GM21360 (cell line): ENCODE data around the gene BRD7.
A peak's percentile ranks its signal among the peaks of the same experiment; 100 is the strongest.

Experiments used
- ATAC-seq: cut with Tn5 transposase; IDR thresholded peaks from one replicate; pipeline ENCODE4 v1.9.1; 2021; ENCODE audit warnings: mild to moderate bottlenecking, moderate library complexity; ENCODE audit not compliant: unreplicated experiment

BRD7 gene

DNA sequence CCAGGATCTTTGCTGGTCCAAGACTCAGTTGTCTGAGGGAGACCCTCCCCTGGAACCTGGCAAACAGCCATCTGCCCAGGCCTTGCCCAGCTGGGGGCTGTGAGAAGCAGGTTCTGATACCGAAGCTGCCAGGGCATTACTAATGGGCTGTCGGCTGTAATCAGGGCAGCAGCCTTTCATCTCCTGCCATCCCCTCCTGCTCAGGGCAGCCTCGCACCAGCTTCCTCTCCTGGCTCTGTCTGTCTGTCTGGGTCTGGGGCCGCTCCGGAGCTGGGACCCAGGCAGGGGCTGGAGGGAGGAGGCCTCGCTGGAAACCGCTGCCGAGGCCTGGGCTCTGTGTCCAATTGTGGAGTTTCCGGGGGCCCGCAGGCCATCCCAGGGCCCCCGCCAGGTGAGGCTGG is 21.6 kb upstream of the BRD7 start:
- no peak for ATAC-seq

DNA sequence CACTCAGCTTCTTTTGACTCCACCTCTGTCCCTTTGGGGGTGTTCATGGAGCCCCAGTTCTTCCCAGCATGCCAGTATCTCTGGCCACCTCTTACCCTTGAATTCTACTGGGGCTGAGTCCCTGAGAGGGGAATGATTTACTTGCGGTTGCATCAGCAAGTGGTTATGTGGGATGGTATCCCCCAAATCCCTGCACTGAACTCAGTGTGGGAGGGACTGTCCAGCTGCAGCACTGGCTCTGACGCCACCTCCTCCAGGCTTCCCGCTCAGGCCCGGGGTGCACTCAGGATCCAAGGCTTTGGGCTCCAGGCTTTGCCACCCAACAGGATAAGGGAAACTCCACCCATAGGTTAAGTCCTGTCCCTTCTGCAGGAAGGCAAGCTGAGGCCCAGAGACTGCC is 21.1 kb upstream of the BRD7 start:
- no peak for ATAC-seq

DNA sequence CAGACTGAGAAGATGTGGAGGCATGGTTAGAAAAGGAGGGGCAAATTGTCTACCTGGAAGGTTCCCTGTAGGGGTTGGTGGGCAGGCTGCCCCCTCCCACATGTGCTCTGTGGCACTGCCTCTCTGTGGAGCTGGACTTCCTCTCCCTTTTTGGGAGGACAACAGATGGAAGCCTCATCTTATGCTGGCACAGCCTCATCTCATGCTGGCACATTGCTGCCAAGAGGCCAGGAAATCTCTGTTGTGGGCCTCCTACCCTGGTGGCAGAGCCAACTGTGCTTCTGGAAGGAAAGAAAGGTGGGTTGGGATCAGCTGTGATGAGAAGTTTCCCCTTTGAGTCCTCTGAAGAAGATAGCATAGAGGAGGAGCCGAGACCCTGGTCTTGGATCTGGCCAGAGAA is 19.7 kb upstream of the BRD7 start:
- no peak for ATAC-seq

DNA sequence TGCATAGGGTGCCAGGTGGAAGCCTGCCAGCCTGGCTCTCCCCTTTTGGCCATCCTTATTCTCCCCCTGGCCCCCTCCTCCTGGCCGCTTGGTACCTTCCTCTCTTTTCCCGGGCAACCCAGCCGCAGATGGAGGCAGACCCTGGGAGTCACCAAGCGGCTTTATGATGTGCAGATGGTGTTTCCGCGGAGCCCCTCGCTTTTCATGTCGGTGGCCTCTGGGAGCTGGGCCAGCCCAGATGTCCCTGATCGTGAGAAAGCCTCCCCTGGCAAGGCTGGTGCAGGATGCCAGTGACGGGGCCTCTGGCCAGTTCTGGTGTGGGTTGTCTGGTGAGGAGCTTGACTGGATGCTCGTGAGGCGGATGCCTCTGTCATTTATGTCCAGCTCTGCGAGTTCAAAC is 18.0 kb upstream of the BRD7 start:
- ATAC-seq: no peak

DNA sequence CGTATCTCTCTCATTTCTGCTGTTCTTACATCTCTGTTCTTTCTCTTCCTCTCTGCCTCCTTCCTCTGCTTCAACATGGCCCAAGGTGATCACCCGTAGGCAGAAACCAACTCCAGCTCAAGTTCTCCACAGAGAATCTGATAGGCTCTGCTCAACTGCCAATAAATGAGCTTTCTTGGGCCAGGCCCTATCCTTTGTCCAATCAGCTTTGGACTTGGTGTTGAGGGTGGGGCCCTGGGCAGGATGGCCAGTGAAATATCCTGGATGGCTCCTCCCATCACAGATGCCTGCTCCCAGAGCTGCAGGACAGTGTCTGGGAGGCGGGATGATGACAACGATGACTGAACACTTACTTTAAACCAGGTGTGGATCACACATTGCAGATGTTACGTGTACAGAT is 17.4 kb upstream of the BRD7 start:
- ATAC-seq: no peak

DNA sequence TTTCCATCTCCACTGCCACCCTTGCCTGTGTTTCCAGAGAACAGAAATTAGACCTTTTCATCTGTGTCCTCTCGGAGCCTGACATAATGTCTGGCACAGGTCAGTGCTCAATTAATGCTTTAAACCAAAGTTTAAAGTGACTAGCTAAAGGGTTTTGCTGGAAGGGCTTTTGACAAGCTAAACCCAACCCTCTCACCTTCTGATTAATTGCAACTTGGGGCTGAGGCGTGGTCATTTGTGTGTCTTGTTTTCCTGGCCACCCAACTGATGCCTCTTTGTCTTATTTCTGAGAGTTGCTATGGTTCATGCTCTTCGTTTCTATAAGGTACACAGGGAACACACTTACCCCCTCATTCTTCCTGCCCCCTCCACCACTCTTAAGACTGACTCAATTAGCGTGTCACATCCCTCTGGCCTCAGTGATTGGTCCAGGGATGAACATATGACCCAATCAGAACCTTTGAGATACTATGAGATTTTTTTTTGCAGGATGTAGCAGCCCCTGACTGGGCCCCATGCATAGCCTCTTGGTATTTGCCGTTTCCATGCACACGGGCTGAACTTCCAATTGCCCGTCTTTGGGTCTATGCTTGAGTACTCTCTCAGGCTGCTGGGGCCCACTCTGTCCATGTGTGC is 15.8 kb upstream of the BRD7 start:
- no peak for ATAC-seq

DNA sequence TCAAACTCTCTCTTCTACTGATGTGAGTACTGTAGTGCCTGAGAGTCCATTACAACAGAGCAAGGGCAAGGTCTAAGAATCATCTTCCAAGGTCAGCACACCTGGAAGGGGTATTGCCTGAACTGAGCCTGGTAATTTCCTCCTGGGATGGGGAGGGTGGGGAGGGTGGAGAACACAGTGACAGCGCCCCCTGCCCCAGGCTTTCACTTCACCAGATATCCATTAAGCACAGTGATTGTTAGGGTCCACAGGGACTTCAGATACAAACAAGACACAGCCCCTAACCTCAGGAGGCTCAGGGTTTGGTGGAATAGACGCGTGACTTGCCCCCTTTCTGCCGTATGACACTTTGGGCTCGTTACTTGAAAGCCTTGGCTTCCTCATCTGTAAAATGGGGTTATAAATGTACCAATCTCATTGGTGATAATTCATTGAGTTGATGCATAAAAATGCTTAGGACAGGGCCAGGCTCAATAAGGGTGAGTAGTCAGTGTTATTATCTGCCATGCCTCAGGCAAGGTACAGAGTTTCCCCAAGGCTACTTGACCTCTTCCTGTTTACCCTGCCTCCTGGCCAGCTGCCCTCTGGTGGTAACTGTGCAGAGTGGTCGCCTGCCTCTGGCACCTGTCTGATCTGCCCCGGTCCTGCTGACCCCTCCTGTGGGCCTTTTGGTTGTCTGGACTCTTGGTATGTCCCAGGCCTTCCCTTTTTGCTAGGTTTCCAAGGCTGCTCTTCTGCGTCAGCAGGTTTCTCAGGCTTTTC is 13.1 kb upstream of the BRD7 start:
- ATAC-seq: no peak

DNA sequence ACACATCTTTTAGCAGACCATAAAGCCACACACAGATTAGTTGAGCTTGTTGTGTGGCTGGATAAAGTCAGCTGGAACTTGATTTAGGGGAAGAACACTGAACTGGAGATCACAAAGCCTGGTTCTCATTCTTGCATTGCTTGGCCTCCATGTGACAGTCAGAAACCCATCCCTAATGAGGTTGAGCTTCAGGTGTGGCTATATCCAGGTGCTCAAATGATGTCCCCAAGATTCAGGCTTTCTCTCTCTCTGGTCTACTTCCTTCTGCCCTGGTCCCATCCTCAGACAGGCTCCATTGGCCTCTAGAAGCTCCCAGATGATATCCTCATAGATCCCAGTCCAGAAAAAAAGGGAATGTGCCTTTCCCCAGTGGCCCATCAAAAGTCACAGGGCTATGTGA is 9.6 kb upstream of the BRD7 start:
- no peak for ATAC-seq

DNA sequence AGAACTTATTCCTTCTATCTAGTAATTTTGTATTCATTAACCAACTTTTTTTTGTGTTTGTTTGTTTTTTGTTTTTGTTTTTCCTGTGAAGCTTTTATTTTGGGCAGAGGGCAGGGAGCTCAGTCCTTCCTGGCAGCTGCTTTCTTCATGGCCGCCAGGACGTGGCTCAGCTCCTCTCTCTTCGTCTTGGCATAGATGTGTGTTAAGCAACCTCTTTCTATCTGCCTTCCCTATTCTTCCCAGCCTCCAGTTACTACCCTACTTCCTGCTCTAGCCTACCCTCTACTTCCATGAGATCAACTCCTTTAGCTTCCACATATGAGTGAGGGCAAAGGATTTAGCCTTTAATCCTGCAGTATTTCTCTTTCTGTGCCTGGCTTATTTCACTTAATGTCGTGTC is 8.2 kb upstream of the BRD7 start:
- no peak for ATAC-seq

DNA sequence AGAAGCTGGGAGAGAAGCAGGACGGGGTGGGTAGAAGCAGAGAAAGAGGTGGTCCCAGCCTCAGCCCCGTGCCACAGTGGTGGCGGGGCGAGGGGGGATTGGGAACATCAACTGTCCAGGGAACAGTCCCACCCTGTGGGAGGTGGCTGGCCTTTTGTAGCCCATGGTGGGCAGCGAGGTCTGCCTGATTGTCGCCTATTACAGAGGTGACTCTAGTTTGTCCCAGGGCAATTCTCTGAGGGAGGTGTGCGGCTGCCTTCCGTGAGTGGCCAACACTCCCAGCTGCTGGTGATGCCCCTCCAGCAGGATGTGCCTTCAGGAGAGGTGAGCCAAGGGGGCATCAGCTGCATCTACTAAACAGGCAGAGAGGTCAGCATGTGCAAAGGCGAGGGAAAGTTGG is 5.0 kb upstream of the BRD7 start:
- no peak for ATAC-seq

DNA sequence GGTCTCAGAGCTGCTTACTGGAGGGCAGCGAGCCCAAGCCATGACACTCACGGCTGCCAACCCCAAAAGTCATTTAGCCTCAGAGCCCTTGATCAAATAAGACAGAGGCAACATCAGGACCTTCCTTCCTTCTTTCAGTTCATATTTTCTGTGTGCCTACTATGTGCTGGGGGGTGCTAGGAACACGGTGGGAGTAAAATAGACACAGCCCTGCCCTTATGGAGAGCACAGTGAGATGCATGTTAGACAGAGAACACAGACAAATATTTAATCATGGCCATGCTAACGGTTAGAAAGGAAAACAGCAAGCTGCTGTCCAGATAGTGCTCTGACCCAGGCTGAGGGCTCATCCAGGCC is 4.5 kb upstream of the BRD7 start:
- ATAC-seq: no peak

DNA sequence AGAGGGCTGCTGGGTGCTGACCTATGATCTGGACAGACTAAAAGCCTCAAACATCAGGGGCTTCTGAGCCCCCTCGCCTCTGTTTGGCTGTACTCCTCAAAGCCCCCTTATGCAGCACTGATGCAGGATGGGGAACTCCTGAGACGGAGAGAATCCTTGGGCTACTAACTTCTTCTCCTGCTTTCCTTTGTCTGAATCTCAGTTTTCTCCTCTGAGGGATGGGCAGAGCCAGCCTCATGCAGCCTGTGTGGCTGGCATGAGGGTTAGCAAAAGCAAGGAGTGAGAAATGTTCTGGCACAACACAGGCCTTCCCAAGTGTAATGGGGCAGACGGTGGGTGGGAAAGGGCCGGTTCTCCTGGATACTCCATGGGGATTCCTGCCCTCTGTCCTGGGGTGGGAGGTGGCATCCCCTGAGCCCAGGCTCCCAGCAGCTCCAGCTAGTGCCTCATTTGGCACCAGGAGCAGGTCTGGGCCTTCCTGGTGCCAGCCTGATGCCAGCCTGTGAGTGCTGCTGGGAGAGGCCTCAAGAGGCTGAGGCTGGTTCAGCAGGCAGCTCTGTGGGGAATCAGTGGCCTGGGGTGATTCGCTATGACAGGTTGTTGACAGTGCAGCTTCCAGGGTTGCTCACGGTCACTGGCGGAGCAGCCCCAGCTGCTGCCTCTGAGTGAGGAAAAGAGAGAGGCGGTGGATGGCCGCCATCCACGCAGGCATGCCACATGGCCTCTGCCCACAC is 4.0 kb upstream of the BRD7 start:
- ATAC-seq: no peak

DNA sequence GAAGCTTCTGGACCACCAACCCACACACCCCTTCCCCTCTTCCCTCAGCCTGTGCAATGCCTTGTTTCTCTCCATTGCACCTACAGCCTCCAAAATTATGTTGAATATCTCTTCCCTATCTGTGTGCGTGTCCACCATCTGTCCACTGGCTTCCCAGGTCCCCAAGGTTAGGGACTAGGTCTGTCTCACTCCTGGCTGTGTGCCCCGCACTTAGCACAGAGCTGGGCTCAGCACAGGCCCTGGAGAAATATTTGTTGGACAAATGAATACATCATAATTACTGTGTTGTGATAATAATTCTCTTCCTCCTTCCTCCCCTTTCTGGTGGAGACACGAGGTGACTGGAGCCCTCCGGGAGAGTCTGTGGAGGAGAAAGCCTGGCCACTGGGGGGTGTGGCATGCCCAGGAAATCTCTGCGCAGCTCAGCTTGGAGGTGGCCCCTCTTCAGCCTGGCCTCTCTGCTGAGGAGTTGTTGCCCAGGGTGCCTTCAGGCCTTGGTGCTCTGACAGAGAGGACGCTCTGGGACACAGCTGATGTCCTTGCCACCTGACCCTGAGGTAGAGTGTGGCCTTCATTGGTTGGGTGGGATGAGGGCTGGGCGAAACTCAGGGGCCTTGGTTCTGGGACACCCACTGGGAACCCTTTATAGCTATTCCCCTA is 3.3 kb upstream of the BRD7 start:
- ATAC-seq: no peak

DNA sequence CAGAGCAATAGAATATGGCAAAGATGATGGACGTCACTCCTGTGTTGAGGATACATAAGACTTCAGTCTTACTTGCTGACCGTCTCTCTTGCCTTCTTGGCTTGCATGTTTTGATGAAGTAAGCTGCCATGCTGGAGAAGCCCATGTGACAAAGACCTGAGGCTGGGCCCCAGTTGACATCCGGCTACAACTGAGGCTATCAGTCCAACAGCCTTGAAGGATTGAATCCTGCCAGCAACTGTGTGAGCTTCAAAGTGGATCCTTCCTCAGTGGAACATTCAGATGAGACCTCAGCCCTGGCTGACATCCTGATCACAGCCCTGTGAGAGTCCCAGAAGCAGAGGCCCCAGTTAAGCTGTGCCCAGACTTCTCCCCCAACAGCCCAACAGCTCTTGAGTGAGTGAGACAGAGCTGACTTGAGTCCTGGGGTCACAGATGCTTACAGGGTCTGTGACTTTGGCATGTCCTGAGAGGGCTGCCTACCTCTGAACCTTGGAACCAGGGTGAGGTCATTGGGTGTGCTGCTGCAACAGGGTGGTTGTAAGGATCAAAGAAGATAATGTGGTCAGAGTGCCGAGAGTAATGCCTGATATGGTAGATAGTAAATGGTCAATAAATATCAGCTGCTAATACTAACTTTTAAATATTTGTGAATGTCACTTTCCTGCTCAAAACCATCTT is 2.4 kb upstream of the BRD7 start:
- ATAC-seq: no peak

DNA sequence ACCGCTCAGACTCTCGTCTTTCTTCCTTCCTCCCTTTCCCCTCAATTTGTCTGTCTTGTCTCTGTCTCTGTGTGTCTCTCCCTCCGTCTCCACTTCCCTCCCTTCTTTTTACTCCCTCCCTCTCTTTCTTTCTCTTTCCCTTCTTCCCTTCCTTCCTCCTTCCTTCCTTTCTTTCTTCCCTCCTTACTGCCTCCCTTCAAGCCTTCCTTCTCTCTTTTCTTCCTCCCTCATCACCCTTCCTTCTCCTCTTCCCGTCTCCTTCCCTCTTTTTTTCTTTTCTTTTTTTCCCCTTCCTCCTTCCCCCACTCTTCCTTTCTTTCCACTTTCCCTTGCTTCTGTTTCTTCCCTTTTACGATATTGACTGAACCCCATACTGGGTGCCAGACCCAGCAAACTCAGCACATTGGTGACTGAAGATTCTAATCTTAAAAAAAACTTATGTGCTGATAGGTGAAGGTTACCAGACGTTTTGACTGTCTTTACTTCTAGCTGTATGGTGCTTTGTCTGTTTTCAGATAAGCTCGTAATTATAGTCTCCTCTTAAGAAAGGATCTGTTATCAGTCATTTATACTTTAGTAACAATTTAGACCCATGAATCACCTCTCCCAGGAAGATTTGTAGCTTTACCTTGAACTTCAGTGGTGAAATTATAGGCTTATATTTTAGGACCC is 481 bp upstream of the BRD7 start:
- ATAC-seq: peak; percentile 3

DNA sequence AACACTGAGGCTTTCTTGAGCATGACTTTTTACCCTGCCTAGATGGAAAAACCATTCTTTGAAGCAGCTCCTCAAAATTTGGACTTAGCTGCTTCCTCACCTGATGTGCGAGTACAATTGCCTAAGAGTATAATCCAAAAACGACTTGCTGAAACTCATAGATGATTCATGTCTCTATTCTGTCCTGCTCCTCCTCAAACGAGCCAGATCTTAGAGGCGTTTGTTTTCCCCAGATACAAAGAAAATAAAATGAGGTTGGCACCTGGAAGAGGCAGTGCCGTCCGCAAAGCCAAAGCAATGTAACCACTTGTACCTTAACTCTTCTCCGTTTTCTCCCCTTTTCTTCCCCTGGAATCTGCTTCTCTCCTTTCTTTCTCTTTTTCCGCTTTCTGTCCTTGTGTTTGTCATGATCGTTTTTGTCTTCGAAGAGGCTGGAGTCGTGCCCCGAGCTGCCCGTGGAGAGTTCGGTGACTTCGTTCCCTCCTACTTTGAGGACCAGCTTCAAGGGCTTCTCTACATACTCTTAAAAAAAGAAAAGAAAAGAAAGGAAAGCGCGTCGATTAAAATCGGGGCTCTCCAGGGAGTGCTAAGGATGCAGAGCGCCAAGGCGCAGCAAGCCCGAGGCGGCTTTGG is 895 bp downstream of the BRD7 start:
- ATAC-seq: no peak

DNA sequence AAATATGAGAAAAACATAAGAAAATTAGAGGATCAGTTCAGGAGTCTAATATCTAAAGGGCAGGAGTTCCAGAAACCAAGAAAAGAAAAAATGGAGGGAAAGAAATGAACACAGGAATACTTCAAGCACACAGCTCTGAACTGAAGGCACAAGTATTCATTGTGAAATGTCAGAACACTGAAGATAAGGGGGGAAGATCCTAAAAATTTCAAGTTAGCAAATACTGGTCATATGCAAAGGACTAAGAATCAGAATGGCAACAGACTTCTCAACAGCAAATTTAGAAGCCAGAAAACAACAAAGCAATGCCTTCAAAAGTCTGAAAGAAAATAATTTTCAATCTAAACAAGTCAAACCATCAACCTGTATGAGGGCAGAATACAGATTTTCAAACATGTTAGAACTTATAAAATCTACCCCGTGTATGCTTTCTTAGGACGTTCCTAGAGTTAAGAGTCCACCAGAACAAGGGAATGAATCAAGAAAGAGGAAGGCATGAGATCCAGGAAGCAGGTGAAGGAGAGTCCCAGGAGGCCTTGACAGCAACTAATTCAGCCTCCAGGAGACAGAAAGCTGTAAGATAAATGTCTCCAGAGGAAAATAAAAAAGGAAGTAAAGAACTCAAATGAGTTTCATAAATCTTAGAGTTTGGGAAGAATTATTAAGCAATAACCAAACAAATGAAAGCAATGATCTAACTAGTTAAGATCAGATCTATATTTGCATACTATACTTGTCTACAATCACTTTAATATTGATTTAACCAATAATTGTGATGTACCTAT is 2.8 kb downstream of the BRD7 start:
- ATAC-seq: no peak

DNA sequence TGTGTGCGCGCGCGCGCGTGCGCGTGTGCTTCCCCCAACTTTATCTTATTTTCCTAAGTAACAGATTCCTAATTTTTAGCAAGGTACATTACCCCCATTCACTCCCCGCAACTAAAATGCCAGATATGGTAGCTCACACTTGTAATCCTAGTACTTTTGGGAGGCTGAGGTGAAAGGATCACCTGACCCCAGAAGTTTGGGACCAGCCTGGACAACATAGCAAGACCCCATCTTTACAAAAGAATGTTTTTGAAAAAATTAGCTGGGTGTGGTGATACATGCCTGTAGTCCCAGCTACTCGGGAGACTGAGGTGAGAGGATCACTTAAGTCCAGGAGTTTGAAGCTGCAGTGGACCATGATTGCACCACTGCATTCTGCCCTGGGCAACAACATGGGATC is 5.1 kb downstream of the BRD7 start:
- ATAC-seq: no peak

DNA sequence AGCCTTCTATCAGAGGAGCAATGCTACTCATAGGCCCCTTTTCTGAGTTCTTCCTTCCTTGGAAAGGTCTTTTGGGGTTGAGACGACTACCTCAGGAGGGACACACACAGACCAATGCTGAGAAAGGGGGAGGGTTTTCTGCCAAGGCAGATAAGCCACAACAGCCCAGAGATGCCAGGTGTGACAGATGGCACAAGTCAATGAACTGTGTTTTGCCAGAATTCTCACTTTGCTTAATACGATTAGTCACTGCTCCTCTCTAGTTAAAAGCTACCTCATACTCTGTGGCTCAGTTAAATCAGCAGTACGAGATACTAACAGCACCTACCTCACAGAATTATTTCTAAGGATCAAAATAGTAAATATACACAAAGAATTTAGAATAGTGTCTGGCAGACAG is 8.0 kb downstream of the BRD7 start:
- ATAC-seq: no peak
